SK-N-SH treated with all-trans-retinoic acid at 6 μM for 48 hours (cell line): ENCODE results near the gene L1CAM.

ENCODE experiments used
- ATAC-seq: fragments of 200-7000 bp; cut with Tn5 transposase; 3 replicates; pipeline ENCODE4 v1.9.1; 2020; ENCODE audit warnings: mild to moderate bottlenecking, moderate library complexity
- ARNTL ChIP-seq: fragments of 450-650 bp; formaldehyde crosslinking; IDR thresholded peaks from 2 replicates; pipeline ENCODE4 v1.5.0; 2020; ENCODE audit warnings: low read depth, mild to moderate bottlenecking, moderate library complexity, borderline replicate concordance
- BACH2 ChIP-seq: fragments of 250-450 bp; sonication (Bioruptor Pico); IDR thresholded peaks from 2 replicates; pipeline ENCODE4 v1.9.0; 2021; ENCODE audit warnings: mild to moderate bottlenecking, borderline replicate concordance
- CSDC2 ChIP-seq: fragments of 250-450 bp; sonication (Bioruptor Pico); IDR thresholded peaks from 2 replicates; pipeline ENCODE4 v1.5.0; 2020; ENCODE audit warnings: mild to moderate bottlenecking, moderate library complexity
- CSRNP3 ChIP-seq: fragments of 250-450 bp; sonication (Bioruptor Pico); IDR thresholded peaks from 2 replicates; pipeline ENCODE4 v1.5.1; 2021; ENCODE audit warnings: mild to moderate bottlenecking, moderate library complexity
- ESRRG ChIP-seq: fragments of 250-450 bp; sonication (Bioruptor Pico); IDR thresholded peaks from 2 replicates; pipeline ENCODE4 v1.6.1; 2021; ENCODE audit warnings: mild to moderate bottlenecking
- GLIS3 ChIP-seq: fragments of 250-450 bp; sonication (Bioruptor Pico); IDR thresholded peaks from 2 replicates; pipeline ENCODE4 v1.5.0; 2020; ENCODE audit warnings: mild to moderate bottlenecking, moderate library complexity
- ISL1 ChIP-seq: fragments of 250-450 bp; sonication (Bioruptor Pico); IDR thresholded peaks from 2 replicates; pipeline ENCODE4 v2.1.2; 2022; ENCODE audit warnings: mild to moderate bottlenecking, moderate library complexity
- OSR1 ChIP-seq: fragments of 250-450 bp; sonication (Bioruptor Pico); IDR thresholded peaks from 2 replicates; pipeline ENCODE4 v1.8.0; 2022; ENCODE audit warnings: moderate library complexity, mild to moderate bottlenecking, inconsistent platforms
- PPARA ChIP-seq: fragments of 250-450 bp; sonication (Bioruptor Pico); IDR thresholded peaks from 2 replicates; pipeline ENCODE4 v1.5.0; 2020; ENCODE audit warnings: mild to moderate bottlenecking, borderline replicate concordance
- RARB ChIP-seq: fragments of 250-450 bp; sonication (Bioruptor Pico); IDR thresholded peaks from 2 replicates; pipeline ENCODE4 v1.8.0; 2021; ENCODE audit warnings: mild to moderate bottlenecking, moderate library complexity
- SNAI2 ChIP-seq: fragments of 250-450 bp; sonication (Bioruptor Pico); IDR thresholded peaks from 2 replicates; pipeline ENCODE4 v1.5.0; 2020; ENCODE audit warnings: mild to moderate bottlenecking, moderate library complexity
- TCF4 ChIP-seq: fragments of 250-450 bp; sonication (Bioruptor Pico); IDR thresholded peaks from 2 replicates; pipeline ENCODE4 v1.8.0; 2021; ENCODE audit warnings: mild to moderate bottlenecking, moderate library complexity, borderline replicate concordance
- TOX ChIP-seq: fragments of 250-450 bp; sonication (Bioruptor Pico); IDR thresholded peaks from 2 replicates; pipeline ENCODE4 v1.8.0; 2021; ENCODE audit warnings: mild to moderate bottlenecking, moderate library complexity, borderline replicate concordance
- TSHZ2 ChIP-seq: fragments of 250-450 bp; sonication (Bioruptor Pico); IDR thresholded peaks from 2 replicates; pipeline ENCODE4 v1.5.0; 2020; ENCODE audit warnings: mild to moderate bottlenecking, moderate library complexity
- ZC3H10 ChIP-seq: fragments of 250-450 bp; sonication (Bioruptor Pico); IDR thresholded peaks from 2 replicates; pipeline ENCODE4 v1.5.1; 2021; ENCODE audit warnings: mild to moderate bottlenecking, moderate library complexity
- ZFP3 ChIP-seq: fragments of 250-450 bp; sonication (Bioruptor Pico); IDR thresholded peaks from 2 replicates; pipeline ENCODE4 v1.5.0; 2020; ENCODE audit warnings: mild to moderate bottlenecking, moderate library complexity
- ZFP30 ChIP-seq: fragments of 450-650 bp; formaldehyde crosslinking; IDR thresholded peaks from 2 replicates; pipeline ENCODE4 v1.5.0; 2022; ENCODE audit warnings: mild to moderate bottlenecking, moderate library complexity
- ZNF565 ChIP-seq: fragments of 450-650 bp; formaldehyde crosslinking; conservative IDR thresholded peaks from 2 replicates; pipeline ENCODE4 v1.5.0; 2020; ENCODE audit warnings: low read depth, mild to moderate bottlenecking, moderate library complexity
- ZNF70 ChIP-seq: fragments of 450-650 bp; formaldehyde crosslinking; IDR thresholded peaks from 2 replicates; pipeline ENCODE4 v1.5.0; 2020; ENCODE audit warnings: mild to moderate bottlenecking, moderate library complexity
- ZNF8 ChIP-seq: fragments of 450-650 bp; formaldehyde crosslinking; IDR thresholded peaks from 2 replicates; pipeline ENCODE4 v1.5.0; 2020; ENCODE audit warnings: mild to moderate bottlenecking, moderate library complexity
- TF ChIP-seq, protein P1 (sequence below): fragments of 250-450 bp; sonication (Bioruptor Pico); IDR thresholded peaks from 2 replicates; pipeline ENCODE4 v1.8.0; 2021; ENCODE audit warnings: low read depth, mild to moderate bottlenecking, moderate library complexity, borderline replicate concordance
- TF ChIP-seq, protein P2 (sequence below): fragments of 250-450 bp; sonication (Bioruptor Pico); IDR thresholded peaks from 2 replicates; pipeline ENCODE4 v1.8.0; 2020; ENCODE audit warnings: mild to moderate bottlenecking, moderate library complexity, borderline replicate concordance
- TF ChIP-seq, protein P3 (sequence below): fragments of 250-450 bp; sonication (Bioruptor Pico); IDR thresholded peaks from 2 replicates; pipeline ENCODE4 v1.5.1; 2020; ENCODE audit warnings: low read depth, mild to moderate bottlenecking, moderate library complexity

L1CAM gene

DNA sequence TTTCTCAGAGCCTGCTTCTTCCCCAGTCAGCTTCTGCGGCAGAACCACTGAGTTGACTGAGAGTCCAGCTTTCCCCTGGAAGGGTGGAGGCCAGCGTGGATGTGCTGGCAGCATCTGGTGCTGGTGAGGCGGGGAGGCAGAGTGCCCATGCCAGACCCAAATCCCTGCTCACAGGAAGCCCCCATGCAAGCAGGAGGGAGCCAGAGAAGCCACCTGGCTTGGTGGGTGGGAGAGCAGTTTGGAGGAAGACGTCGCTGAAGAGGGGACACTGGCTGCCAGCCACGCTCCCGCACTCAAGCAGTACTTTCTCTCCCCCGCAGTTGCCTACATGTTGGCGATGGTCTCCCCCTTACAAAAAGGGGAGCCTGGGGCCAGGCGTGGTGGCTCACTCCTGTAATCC, 61.6 kb downstream of the L1CAM start:
- TF ChIP-seq ZFP3 (CRISPR knock-in tag) (no peak), ZNF8 (no peak), SNAI2 (CRISPR knock-in tag) (no peak), ZC3H10 (CRISPR knock-in tag) (no peak), ISL1 (no peak), TCF4 (CRISPR knock-in tag) (no peak), CSDC2 (CRISPR knock-in tag) (no peak)
- TF ChIP-seq, protein P1, sequence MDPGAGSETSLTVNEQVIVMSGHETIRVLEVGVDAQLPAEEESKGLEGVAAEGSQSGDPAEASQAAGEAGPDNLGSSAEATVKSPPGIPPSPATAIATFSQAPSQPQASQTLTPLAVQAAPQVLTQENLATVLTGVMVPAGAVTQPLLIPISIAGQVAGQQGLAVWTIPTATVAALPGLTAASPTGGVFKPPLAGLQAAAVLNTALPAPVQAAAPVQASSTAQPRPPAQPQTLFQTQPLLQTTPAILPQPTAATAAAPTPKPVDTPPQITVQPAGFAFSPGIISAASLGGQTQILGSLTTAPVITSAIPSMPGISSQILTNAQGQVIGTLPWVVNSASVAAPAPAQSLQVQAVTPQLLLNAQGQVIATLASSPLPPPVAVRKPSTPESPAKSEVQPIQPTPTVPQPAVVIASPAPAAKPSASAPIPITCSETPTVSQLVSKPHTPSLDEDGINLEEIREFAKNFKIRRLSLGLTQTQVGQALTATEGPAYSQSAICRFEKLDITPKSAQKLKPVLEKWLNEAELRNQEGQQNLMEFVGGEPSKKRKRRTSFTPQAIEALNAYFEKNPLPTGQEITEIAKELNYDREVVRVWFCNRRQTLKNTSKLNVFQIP (CRISPR knock-in tag), result no peak
- TF ChIP-seq, protein P2, sequence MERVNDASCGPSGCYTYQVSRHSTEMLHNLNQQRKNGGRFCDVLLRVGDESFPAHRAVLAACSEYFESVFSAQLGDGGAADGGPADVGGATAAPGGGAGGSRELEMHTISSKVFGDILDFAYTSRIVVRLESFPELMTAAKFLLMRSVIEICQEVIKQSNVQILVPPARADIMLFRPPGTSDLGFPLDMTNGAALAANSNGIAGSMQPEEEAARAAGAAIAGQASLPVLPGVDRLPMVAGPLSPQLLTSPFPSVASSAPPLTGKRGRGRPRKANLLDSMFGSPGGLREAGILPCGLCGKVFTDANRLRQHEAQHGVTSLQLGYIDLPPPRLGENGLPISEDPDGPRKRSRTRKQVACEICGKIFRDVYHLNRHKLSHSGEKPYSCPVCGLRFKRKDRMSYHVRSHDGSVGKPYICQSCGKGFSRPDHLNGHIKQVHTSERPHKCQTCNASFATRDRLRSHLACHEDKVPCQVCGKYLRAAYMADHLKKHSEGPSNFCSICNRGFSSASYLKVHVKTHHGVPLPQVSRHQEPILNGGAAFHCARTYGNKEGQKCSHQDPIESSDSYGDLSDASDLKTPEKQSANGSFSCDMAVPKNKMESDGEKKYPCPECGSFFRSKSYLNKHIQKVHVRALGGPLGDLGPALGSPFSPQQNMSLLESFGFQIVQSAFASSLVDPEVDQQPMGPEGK (CRISPR knock-in tag), result no peak

DNA sequence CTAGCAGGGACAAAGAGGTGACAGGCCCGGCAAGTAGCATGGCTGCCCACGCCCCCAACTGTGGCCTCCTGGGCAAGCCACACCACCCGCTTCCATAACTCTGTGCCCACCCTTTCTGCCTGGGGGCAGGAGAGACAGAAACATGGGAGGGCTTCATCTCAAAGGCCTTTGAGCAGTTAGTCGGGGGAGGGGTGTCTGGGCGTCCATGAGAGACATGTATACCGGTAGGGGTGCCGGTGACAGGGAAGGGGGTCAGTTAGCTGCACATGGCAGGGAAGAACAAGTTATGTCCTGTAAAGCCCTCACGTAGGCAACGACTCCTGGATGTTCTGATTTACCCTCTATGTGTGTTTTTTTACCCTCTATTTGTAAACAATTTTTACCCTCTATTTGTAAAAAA, 64.9 kb downstream of the L1CAM start:
- TF ChIP-seq ESRRG (CRISPR knock-in tag) (no peak), ISL1 (no peak), BACH2 (CRISPR knock-in tag) (no peak)
- ATAC-seq, result no peak

More for the DNA sequence above, 61.6 kb downstream of the L1CAM start:
- no peak for ATAC-seq

GRCh38 chrX:153820601-153821000, 65.4 kb downstream of the L1CAM start:
- no peak for TF ChIP-seq RARB (CRISPR knock-in tag)
- TF ChIP-seq TCF4 (CRISPR knock-in tag), result no peak
- no peak for TF ChIP-seq ZFP30
- no peak for TF ChIP-seq CSDC2 (CRISPR knock-in tag)
- TF ChIP-seq ARNTL, result no peak
- no peak for ATAC-seq

DNA sequence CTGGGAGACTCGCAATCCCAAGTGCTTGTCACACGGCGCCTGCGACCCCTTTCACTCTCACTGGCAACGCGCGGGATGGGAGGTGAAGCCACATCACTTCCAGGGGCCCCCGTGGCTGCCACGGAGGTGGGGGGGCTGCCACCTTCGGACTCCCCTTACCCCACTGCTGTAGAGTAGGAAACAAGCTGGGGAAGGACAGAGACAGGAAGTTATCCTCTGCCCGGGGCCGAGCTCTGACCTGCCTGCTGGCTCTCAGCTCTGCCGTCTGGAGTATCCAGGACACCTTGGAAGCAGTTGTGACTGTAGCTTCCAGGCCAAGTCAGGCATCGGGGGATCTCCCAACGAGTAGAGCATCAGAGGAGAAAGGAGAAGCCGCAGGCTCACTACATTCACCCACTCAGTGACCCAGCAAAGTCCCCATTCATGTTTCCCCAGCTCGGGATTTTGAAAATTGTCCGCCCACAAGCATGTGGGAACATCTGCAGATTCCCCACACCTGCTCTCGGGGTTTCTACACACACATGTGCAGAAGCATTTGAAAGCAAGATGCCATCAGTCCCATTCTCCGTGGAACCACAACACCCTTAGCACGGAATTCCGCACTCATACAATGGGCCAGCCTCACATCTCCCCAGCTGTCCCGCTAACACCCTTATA, 66.5 kb downstream of the L1CAM start:
- no peak for TF ChIP-seq ZNF565 (CRISPR knock-in tag)
- TF ChIP-seq, protein P1 (CRISPR knock-in tag), result no peak
- TF ChIP-seq, protein P3, sequence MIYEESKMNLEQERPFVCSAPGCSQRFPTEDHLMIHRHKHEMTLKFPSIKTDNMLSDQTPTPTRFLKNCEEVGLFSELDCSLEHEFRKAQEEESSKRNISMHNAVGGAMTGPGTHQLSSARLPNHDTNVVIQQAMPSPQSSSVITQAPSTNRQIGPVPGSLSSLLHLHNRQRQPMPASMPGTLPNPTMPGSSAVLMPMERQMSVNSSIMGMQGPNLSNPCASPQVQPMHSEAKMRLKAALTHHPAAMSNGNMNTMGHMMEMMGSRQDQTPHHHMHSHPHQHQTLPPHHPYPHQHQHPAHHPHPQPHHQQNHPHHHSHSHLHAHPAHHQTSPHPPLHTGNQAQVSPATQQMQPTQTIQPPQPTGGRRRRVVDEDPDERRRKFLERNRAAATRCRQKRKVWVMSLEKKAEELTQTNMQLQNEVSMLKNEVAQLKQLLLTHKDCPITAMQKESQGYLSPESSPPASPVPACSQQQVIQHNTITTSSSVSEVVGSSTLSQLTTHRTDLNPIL (CRISPR knock-in tag), result no peak
- TF ChIP-seq CSDC2 (CRISPR knock-in tag), result no peak
- TF ChIP-seq CSRNP3, result no peak
- no peak for TF ChIP-seq RARB (CRISPR knock-in tag)
- no peak for TF ChIP-seq SNAI2 (CRISPR knock-in tag)
- no peak for TF ChIP-seq TCF4 (CRISPR knock-in tag)
- no peak for TF ChIP-seq TOX (CRISPR knock-in tag)
- TF ChIP-seq ESRRG (CRISPR knock-in tag), result no peak
- TF ChIP-seq OSR1 (CRISPR knock-in tag), result no peak
- TF ChIP-seq ZFP30, result no peak
- no peak for TF ChIP-seq TSHZ2 (CRISPR knock-in tag)
- TF ChIP-seq ZFP3 (CRISPR knock-in tag), result no peak
- TF ChIP-seq ZNF70 (CRISPR knock-in tag), result no peak
- TF ChIP-seq PPARA (CRISPR knock-in tag), result no peak
- TF ChIP-seq ZC3H10 (CRISPR knock-in tag), result no peak
- no peak for TF ChIP-seq ZNF8
- no peak for TF ChIP-seq ARNTL
- TF ChIP-seq GLIS3 (CRISPR knock-in tag), result no peak
- ATAC-seq, result peak; percentile 60
